Measurements from ENCODE around the gene MYBL2.
A peak's percentile ranks its signal among the peaks of the same experiment; 100 is the strongest.
"Not testable (repeated sequence)": the region's sequence is repeated elsewhere in the genome, so short reads cannot be mapped to it uniquely, and the experiment has no call there.

MYBL2 gene

GRCh38 chr20:43751167-43752050, 84.5 kb downstream of the MYBL2 start:
- no peak for DNase-seq (ENCODE audit: low spot score)

DNA sequence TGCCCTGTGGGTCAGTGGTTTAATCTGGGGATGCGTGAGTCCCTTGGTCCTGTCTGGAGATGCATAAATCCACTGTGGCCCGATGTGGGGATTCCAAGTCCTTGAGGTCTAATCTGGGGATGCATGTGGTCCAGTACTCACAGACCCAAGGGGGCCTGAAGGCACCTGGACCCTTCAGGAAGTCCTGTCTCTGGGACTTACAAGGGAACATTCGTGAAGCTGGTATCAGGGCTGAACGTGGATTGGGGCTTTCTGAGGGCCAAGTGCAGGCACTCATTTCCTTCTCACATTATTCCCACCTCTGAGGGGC, 85.1 kb downstream of the MYBL2 start:
- DNase-seq (ENCODE audit: low spot score), result no peak

- peak; percentile 77 for DNase-seq (ENCODE audit: low spot score)
These were observed 85.8 kb downstream of the MYBL2 start for GRCh38 chr20:43752561-43753301.

- DNase-seq (ENCODE audit: low spot score), result no peak
These were observed 88.5 kb downstream of the MYBL2 start for GRCh38 chr20:43755390-43755789.

DNA sequence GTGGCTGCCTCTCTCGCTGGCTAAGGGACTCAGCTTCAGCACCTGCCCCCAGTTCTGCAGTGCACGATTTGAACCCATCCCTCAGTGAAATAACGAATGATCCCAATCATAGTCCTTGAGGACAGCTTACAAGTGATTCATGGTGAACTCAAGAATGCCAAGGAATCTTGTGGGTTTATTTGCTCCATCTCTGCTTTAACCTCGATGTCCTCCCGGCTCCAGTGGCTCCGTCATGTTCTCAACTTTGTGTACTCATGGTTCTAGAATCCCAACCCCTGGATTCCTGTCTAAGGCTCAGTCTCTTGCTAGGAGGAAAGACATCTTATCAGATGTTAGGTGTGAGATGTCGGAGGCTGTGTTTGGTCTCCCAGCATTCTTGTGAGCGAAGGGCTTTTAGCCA, 88.9 kb downstream of the MYBL2 start:
- DNase-seq (ENCODE audit: low spot score), result peak; percentile 55

GRCh38 chr20:43757888-43758287, 91.0 kb downstream of the MYBL2 start:
- DNase-seq (ENCODE audit: low spot score), result not testable (repeated sequence)

DNA sequence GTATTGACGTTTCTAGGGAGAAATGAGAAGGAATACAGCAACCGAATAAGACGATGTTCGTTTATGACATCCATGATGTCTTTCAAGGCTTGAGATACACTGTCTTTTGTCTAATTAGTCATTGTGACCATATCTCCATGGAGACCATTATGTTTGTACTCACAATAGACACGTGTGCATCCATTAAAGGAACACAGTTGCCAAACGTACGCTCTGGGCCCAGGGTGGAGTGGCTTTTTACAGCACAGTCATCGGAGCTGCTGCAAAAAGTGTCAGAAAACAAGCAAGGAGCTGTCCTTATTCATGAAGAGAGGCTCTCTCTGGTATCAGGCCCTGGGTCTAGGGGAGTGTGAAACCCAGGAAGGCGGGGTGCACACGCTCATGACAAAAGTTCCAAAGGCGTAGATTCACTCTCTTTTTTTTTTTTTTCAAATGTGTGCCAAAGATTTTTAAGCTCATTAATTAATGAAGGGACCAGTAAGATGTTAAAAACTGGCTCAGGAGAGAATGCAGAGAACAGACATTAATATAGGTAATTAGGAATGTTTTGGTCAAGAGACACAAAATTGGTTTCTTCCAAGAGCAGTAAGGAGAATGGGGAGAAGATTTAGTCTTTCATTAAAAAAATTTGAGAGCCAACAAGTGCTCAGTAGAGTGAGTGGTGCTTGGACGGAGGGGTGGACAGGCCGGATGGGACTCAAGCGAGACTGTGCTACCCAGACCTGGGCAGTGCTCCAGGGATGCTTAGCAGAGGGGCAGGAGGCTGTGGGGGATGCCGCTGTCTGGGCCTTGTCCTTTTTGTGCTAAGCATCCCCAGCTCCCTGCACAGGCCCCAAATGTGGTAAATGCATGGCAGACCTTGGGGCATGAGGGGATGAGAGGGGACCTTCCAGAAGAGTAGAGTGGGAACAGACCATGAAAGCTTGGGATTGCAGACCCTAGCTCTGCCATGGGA, 94.7 kb downstream of the MYBL2 start:
- no peak for DNase-seq (ENCODE audit: low spot score)

- DNase-seq (ENCODE audit: low spot score), result no peak
These were observed 96.0 kb downstream of the MYBL2 start for GRCh38 chr20:43762911-43763310.

DNA sequence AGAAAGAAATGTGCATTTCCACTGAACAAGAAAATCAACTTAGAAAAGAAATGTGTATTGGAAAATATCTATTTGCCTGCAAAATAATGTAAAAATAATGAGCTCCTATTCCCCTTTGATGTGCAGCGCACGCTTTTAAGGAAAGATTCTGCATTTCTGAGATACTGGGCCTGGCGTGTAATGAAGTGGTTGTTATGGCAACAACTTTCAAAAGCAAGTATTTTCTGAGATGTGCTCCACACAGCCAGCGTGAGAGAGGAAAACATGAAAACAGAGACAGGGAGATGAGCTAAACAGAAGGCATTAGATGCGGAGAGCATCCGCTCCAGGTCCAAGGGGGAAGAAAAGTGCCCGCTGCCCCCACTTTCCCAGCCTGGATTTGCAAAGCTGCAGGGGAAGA, 99.0 kb downstream of the MYBL2 start:
- DNase-seq (ENCODE audit: low spot score), result no peak

Measured in hepatic stellate cell (primary cell).